HCT116 (cell line): ENCODE data around the gene BNC2. TPM values are rescaled to one million over a fixed set of nuclear protein-coding genes. Genes with fewer than 3 reads are reported as not detected.

Source experiments
- ATAC-seq: fragments of 200-7000 bp; cut with Tn5 transposase; 2 replicates; pipeline ENCODE4 v1.9.1; 2020; ENCODE audit warnings: mild to moderate bottlenecking, moderate library complexity
- BruUV-seq: library from RNA; stranded (reverse); fragments of 400-500 nt; replicated peaks from 2 replicates; lab custom pipeline; 2021; lab: Mats Ljungman, UMichigan
- CTCF ChIA-PET: fragments of 300-600 bp; sonication (Branson Sonifier 250); formaldehyde crosslinking; loops from one replicate; lab custom pipeline; 2021; ENCODE audit warnings: antibody characterized with exemption; lab: Charles Lee
- POLR2A ChIA-PET: fragments of 300-600, 350-600 bp; sonication (Branson Sonifier 250); formaldehyde crosslinking; loops from one replicate; lab custom pipeline; 2021; ENCODE audit warnings: antibody characterized with exemption; lab: Charles Lee
- RAD21 ChIA-PET, 2 experiments: fragments of 300-600 bp; sonication (Branson Sonifier 250); formaldehyde crosslinking; loops; one replicate each; lab custom pipeline; 2023; ENCODE audit warnings: low total read pairs in 2 of 2; ENCODE audit not compliant: uncharacterized antibody in 2 of 2, unreplicated experiment in 2 of 2, low non-redundant PET in 1 of 2; lab: Charles Lee
- DNase-seq: peaks from one replicate; pipeline ENCODE4 v3.0.0-alpha.2; 2010; ENCODE audit warnings: low read depth, low spot score
- H2AFZ ChIP-seq: fragments of 200-600 bp; shearing (Covaris generic), sonication (generic); 2 replicates; pipeline ENCODE4 v1.6.1; 2017; ENCODE audit warnings: low read depth, mixed run types, mixed read lengths, antibody characterized with exemption, low read length; ENCODE audit not compliant: poor library complexity, severe bottlenecking
- H3K27ac ChIP-seq: 2 replicates; pipeline ENCODE4 v1.5.1; 2012; ENCODE audit warnings: low read depth, low read length
- H3K27me3 ChIP-seq: fragments of 200-600 bp; sonication (generic); 2 replicates; pipeline ENCODE4 v1.6.1; 2016; ENCODE audit warnings: mixed run types, low read length, mixed read lengths; ENCODE audit not compliant: insufficient read depth
- H3K36me3 ChIP-seq, 2 experiments: fragments of 200-500 bp in 1 of 2; fragments of 200-600 bp in 1 of 2; sonication (Bioruptor generic) in 1 of 2; sonication (generic) in 1 of 2; 2 replicates each; pipeline versions ENCODE4 v1.5.1 to v1.6.1; 2014 to 2016; ENCODE audit warnings: low read length in 2 of 2, inconsistent platforms in 1 of 2, mixed read lengths in 1 of 2, mixed run types in 1 of 2; ENCODE audit not compliant: insufficient read depth in 2 of 2, control insufficient read depth in 1 of 2
- H3K4me1 ChIP-seq, 2 experiments: fragments of 200-600 bp in 1 of 2; sonication (generic) in 1 of 2; 2 replicates each; pipeline versions ENCODE4 v1.5.1 to v1.6.1; 2012 to 2017; ENCODE audit warnings: low read length in 2 of 2, inconsistent platforms in 1 of 2, mild to moderate bottlenecking in 1 of 2, mixed read lengths in 1 of 2, mixed run types in 1 of 2, moderate library complexity in 1 of 2; ENCODE audit not compliant: insufficient read depth in 2 of 2, control insufficient read depth in 1 of 2
- H3K4me2 ChIP-seq: fragments of 200-600 bp; sonication (generic); 2 replicates; pipeline ENCODE4 v1.6.1; 2017; ENCODE audit warnings: mixed run types, low read length, mixed read lengths
- H3K4me3 ChIP-seq, 2 experiments: fragments of 200-600 bp in 1 of 2; sonication (generic) in 1 of 2; replicated peaks in 1 of 2; 2 replicates each; pipeline ENCODE4 v1.5.1; 2011 to 2016; ENCODE audit warnings: low read length in 2 of 2, control low read depth in 1 of 2, low read depth in 1 of 2, mild to moderate bottlenecking in 1 of 2, mixed read lengths in 1 of 2, mixed run types in 1 of 2
- H3K79me2 ChIP-seq: fragments of 200-600 bp; sonication (generic); 2 replicates; pipeline ENCODE4 v1.6.1; 2017; ENCODE audit warnings: mild to moderate bottlenecking, mixed run types, low read length, moderate library complexity, mixed read lengths; ENCODE audit not compliant: insufficient read depth
- H3K9ac ChIP-seq: fragments of 200-600 bp; sonication (generic); 2 replicates; pipeline ENCODE4 v1.6.1; 2016; ENCODE audit warnings: low read length, mixed read lengths
- H3K9me2 ChIP-seq: fragments of 200-600 bp; sonication (generic), shearing (Covaris generic); 2 replicates; pipeline ENCODE4 v1.6.1; 2017; ENCODE audit warnings: mixed run types, mild to moderate bottlenecking, moderate library complexity; ENCODE audit not compliant: insufficient read depth
- H3K9me3 ChIP-seq, 2 experiments: fragments of 200-500 bp in 1 of 2; fragments of 200-600 bp in 1 of 2; sonication (Bioruptor generic) in 1 of 2; sonication (generic) in 1 of 2; 2 replicates each; pipeline ENCODE4 v1.6.1; 2014 to 2017; ENCODE audit warnings: low read length in 2 of 2, mixed read lengths in 2 of 2, inconsistent platforms in 1 of 2, low read depth in 1 of 2, mild to moderate bottlenecking in 1 of 2, mixed run types in 1 of 2, moderate library complexity in 1 of 2; ENCODE audit not compliant: control insufficient read depth in 1 of 2, insufficient read depth in 1 of 2
- H4K20me1 ChIP-seq: fragments of 200-600 bp; sonication (generic), shearing (Covaris generic); 2 replicates; pipeline ENCODE4 v1.6.1; 2017; ENCODE audit warnings: mixed run types, mild to moderate bottlenecking, moderate library complexity; ENCODE audit not compliant: insufficient read depth
- CBX3 ChIP-seq: IDR thresholded peaks from 2 replicates; pipeline ENCODE4 v1.6.1; 2012; ENCODE audit warnings: low read depth
- CEBPB ChIP-seq: IDR thresholded peaks from 2 replicates; pipeline ENCODE4 v1.6.1; 2012; ENCODE audit warnings: low read depth
- ELF1 ChIP-seq: IDR thresholded peaks from 2 replicates; pipeline ENCODE4 v1.6.1; 2012; ENCODE audit warnings: low read depth, borderline replicate concordance
- EZH2 ChIP-seq: fragments of 200-600 bp; sonication (generic); IDR thresholded peaks from 2 replicates; pipeline ENCODE4 v1.6.1; 2017; ENCODE audit warnings: antibody characterized with exemption, mixed run types
- EZH2phosphoT487 ChIP-seq: fragments of 200-600 bp; IDR thresholded peaks from 2 replicates; pipeline ENCODE4 v1.6.1; 2018; ENCODE audit warnings: antibody characterized with exemption, borderline replicate concordance
- FOSL1 ChIP-seq: IDR thresholded peaks from 2 replicates; pipeline ENCODE4 v1.6.1; 2012; ENCODE audit warnings: low read depth
- JUND ChIP-seq: IDR thresholded peaks from 2 replicates; pipeline ENCODE4 v1.6.1; 2012
- POLR2A ChIP-seq: IDR thresholded peaks from 2 replicates; pipeline ENCODE4 v1.7.0; 2011; ENCODE audit warnings: borderline replicate concordance; ENCODE audit not compliant: insufficient read depth, insufficient read length; ENCODE audit errors: extremely low read depth
- RAD21 ChIP-seq: IDR thresholded peaks from 2 replicates; pipeline ENCODE4 v1.6.1; 2012; ENCODE audit warnings: low read depth, mild to moderate bottlenecking
- SIN3A ChIP-seq: IDR thresholded peaks from 2 replicates; pipeline ENCODE4 v1.6.1; 2012; ENCODE audit warnings: low read depth
- SP1 ChIP-seq: IDR thresholded peaks from 2 replicates; pipeline ENCODE4 v1.6.1; 2012; ENCODE audit warnings: low read depth
- SRF ChIP-seq: IDR thresholded peaks from 2 replicates; pipeline ENCODE4 v1.6.1; 2012; ENCODE audit warnings: low read depth
- TCF7L2 ChIP-seq: IDR thresholded peaks from 2 replicates; pipeline ENCODE4 v1.7.0; 2011; ENCODE audit warnings: borderline replicate concordance, inconsistent platforms; ENCODE audit not compliant: insufficient read depth, insufficient read length; ENCODE audit errors: extremely low read depth
- ZFX ChIP-seq: fragments of 450-650 bp; IDR thresholded peaks from 2 replicates; pipeline ENCODE4 v1.6.1; 2017
- intact Hi-C: fragments of 100-400 bp; cut with micrococcal nuclease; formaldehyde crosslinking; loops from 2 replicates; pipeline ENCODE4 v1.10.0; 2022
- total RNA-seq: library from RNA; stranded (reverse); gene quantifications from one replicate; pipeline ENCODE4 v1.2.1, GENCODE V29; 2021; ENCODE audit not compliant: unreplicated experiment
- TF ChIP-seq, protein P1 (sequence below): IDR thresholded peaks from 2 replicates; pipeline ENCODE4 v1.6.1; 2012
- TF ChIP-seq, protein P2 (sequence below): IDR thresholded peaks from 2 replicates; pipeline ENCODE4 v1.6.1; 2012; ENCODE audit warnings: low read depth
- TF ChIP-seq, protein P3 (sequence below): IDR thresholded peaks from 2 replicates; pipeline ENCODE4 v1.6.1; 2011; ENCODE audit warnings: mild to moderate bottlenecking, low read length, moderate library complexity; ENCODE audit not compliant: insufficient replicate concordance; ENCODE audit errors: extremely low read depth

The BNC2 gene
- total RNA-seq, 1 experiment from 2014 or later, result 0.37 TPM

DNA sequence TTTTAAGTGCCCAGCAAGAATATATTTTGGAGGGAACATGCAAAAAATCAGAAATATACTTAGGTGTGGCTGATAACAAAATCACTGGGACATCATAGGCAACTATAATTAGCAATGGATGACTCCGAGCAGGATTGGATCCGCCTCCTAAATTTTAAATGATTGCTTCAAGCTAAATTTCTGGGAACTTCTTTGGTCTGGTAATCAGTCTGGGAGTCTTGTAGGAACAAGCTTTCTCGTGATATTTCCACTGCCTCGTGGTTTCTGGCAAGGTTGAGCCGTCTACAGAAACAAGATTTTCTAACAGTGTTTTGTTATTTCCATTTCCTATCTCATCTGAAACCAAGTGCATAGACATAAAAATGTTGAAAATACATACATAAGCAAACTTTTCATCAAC lies 232.6 kb downstream of the BNC2 start:
- Histone ChIP-seq H3K36me3 (no peaks in the 10 kb centered on the region), H3K9me3 (no peaks in the 10 kb centered on the region), H3K9me2 (no peaks in the 10 kb centered on the region), H2AFZ (no peak overlapping the region), H3K9ac (no peak overlapping the region), H3K4me2 (no peak overlapping the region), H3K27ac (no peak overlapping the region), H3K27me3 (peaks cover 8% of the 10 kb centered on the region), H4K20me1 (no peaks in the 10 kb centered on the region), H3K4me3 (no peak overlapping the region), H3K79me2 (no peaks in the 10 kb centered on the region), H3K4me1 (no peaks in the 10 kb centered on the region)
- no peak for TF ChIP-seq CBX3
- no peak for TF ChIP-seq JUND
- TF ChIP-seq POLR2A, result no peak
- TF ChIP-seq SP1, result no peak
- no peak for TF ChIP-seq EZH2phosphoT487
- intact Hi-C loops, result no loop called here
- ChIA-PET CTCF (no interaction called here), RAD21 (no interaction called here), POLR2A (no interaction called here)
- ATAC-seq (no peak), DNase-seq (no peak)
- BruUV-seq, result no TSS peak

DNA sequence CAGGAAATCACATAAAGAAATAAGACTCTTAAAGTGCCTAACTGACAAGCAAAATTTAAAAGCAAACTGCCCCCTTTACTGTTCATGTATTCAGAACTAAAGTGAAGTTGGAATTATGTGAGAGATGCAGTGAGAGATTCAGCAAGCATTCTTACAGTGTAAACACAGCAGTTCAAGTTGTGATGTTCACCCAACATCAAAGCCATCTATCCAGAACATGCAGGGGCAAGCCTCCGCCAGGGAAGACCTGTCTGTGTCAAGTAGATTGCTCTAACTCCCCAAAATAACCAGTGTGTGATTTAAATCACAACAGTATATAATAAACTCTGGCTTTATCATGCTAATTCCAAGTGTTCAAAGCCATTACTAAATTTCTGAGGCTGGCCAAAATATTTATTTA lies 233.3 kb downstream of the BNC2 start:
- H3K9ac ChIP-seq, result no peak overlapping the region
- no peak for DNase-seq
- H3K9me2 ChIP-seq, result no peaks in the 10 kb centered on the region
- no peak for ATAC-seq
- ChIA-PET POLR2A (no interaction called here), CTCF (no interaction called here)
- intact Hi-C loops, result no loop called here
- H3K79me2 ChIP-seq, result no peaks in the 10 kb centered on the region
- H3K27me3 ChIP-seq, result peaks cover 8% of the 10 kb centered on the region; the same call in 1 of the 2 replicates
- no peak overlapping the region for H3K27ac ChIP-seq
- H3K4me3 ChIP-seq, result no peak overlapping the region
- no peaks in the 10 kb centered on the region for H3K4me1 ChIP-seq
- no TSS peak for BruUV-seq
- H2AFZ ChIP-seq, result no peak overlapping the region
- no peaks in the 10 kb centered on the region for H4K20me1 ChIP-seq
- no peaks in the 10 kb centered on the region for H3K9me3 ChIP-seq
- TF ChIP-seq CBX3 (no peak), FOSL1 (no peak), ZFX (no peak), JUND (no peak), ELF1 (no peak), RAD21 (no peak), CEBPB (no peak), TCF7L2 (no peak), EZH2 (no peak), SP1 (no peak), SRF (no peak), EZH2phosphoT487 (no peak), SIN3A (no peak), POLR2A (no peak)
- TF ChIP-seq, protein P1, sequence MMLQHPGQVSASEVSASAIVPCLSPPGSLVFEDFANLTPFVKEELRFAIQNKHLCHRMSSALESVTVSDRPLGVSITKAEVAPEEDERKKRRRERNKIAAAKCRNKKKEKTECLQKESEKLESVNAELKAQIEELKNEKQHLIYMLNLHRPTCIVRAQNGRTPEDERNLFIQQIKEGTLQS, result no peak
- TF ChIP-seq, protein P2, sequence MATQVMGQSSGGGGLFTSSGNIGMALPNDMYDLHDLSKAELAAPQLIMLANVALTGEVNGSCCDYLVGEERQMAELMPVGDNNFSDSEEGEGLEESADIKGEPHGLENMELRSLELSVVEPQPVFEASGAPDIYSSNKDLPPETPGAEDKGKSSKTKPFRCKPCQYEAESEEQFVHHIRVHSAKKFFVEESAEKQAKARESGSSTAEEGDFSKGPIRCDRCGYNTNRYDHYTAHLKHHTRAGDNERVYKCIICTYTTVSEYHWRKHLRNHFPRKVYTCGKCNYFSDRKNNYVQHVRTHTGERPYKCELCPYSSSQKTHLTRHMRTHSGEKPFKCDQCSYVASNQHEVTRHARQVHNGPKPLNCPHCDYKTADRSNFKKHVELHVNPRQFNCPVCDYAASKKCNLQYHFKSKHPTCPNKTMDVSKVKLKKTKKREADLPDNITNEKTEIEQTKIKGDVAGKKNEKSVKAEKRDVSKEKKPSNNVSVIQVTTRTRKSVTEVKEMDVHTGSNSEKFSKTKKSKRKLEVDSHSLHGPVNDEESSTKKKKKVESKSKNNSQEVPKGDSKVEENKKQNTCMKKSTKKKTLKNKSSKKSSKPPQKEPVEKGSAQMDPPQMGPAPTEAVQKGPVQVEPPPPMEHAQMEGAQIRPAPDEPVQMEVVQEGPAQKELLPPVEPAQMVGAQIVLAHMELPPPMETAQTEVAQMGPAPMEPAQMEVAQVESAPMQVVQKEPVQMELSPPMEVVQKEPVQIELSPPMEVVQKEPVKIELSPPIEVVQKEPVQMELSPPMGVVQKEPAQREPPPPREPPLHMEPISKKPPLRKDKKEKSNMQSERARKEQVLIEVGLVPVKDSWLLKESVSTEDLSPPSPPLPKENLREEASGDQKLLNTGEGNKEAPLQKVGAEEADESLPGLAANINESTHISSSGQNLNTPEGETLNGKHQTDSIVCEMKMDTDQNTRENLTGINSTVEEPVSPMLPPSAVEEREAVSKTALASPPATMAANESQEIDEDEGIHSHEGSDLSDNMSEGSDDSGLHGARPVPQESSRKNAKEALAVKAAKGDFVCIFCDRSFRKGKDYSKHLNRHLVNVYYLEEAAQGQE, result no peak
- TF ChIP-seq, protein P3, sequence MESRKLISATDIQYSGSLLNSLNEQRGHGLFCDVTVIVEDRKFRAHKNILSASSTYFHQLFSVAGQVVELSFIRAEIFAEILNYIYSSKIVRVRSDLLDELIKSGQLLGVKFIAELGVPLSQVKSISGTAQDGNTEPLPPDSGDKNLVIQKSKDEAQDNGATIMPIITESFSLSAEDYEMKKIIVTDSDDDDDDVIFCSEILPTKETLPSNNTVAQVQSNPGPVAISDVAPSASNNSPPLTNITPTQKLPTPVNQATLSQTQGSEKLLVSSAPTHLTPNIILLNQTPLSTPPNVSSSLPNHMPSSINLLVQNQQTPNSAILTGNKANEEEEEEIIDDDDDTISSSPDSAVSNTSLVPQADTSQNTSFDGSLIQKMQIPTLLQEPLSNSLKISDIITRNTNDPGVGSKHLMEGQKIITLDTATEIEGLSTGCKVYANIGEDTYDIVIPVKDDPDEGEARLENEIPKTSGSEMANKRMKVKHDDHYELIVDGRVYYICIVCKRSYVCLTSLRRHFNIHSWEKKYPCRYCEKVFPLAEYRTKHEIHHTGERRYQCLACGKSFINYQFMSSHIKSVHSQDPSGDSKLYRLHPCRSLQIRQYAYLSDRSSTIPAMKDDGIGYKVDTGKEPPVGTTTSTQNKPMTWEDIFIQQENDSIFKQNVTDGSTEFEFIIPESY, result no peak
- TF ChIP-seq, all 23 proteins: peak for 0
- RAD21 ChIA-PET, result no interaction called here
- no peaks in the 10 kb centered on the region for H3K36me3 ChIP-seq
- no peak overlapping the region for H3K4me2 ChIP-seq
